ENCODE data around the gene PFKFB2.

GRCh38 chr1:207029701-207030521 lies 23.2 kb upstream of the PFKFB2 start:
- no peak for TF ChIP-seq CTCF (IDR thresholded peaks at IDR 0.05)
- TF ChIP-seq POLR2A (IDR thresholded peaks at IDR 0.05) = no peak
